Thoracic aorta (tissue), 2 donors: ENCODE results near the gene SLCO2A1. TPM values are rescaled to one million over a fixed set of nuclear protein-coding genes. Genes with fewer than 3 reads are reported as not detected.

Experiments
- ATAC-seq: fragments of 150-250 bp; one replicate; pipeline ENCODE4 v1.8.0; 2017; ENCODE audit warnings: low read depth; ENCODE audit not compliant: insufficient number of reproducible peaks, low FRiP score
- DNase-seq: peaks from one replicate; pipeline ENCODE4 v3.0.0-alpha.2; 2020; ENCODE audit warnings: low spot score
- H3K27ac ChIP-seq, 2 donors: fragments of 200-600 bp; sonication (generic); 1 replicate in 1 of 2; 2 replicates in 1 of 2; pipeline ENCODE4 v1.5.1; 2016; ENCODE audit warnings: mild to moderate bottlenecking in 2 of 2, moderate library complexity in 2 of 2
- H3K27me3 ChIP-seq: fragments of 200-600 bp; sonication (generic); replicated peaks from 2 replicates; pipeline ENCODE4 v1.6.0; 2016; ENCODE audit warnings: mild to moderate bottlenecking; ENCODE audit not compliant: insufficient read depth
- H3K36me3 ChIP-seq: fragments of 200-600 bp; sonication (generic); one replicate; pipeline ENCODE4 v1.5.1; 2016
- H3K4me1 ChIP-seq, 2 donors: fragments of 200-600 bp; sonication (generic); 1 replicate in 1 of 2; 2 replicates in 1 of 2; pipeline versions ENCODE4 v1.5.1 to v1.6.0; 2016; ENCODE audit warnings: low read depth in 2 of 2, mild to moderate bottlenecking in 1 of 2; ENCODE audit not compliant: control insufficient read depth in 1 of 2
- H3K4me3 ChIP-seq: fragments of 200-600 bp; sonication (generic); 2 replicates; pipeline ENCODE4 v1.5.1; 2016; ENCODE audit warnings: mild to moderate bottlenecking
- H3K9me3 ChIP-seq: fragments of 200-600 bp; sonication (generic); 2 replicates; pipeline ENCODE4 v1.5.1; 2016
- CTCF ChIP-seq: fragments of 200-600 bp; sonication (generic); IDR thresholded peaks from one replicate; pipeline ENCODE4 v1.5.1; 2019; ENCODE audit warnings: antibody characterized with exemption
- total RNA-seq, 2 donors: library from RNA; depleted of rRNA; stranded (reverse); fragments of >200 nt; gene quantifications; one replicate each; pipeline versions ENCODE4 v1.1.0 to v1.2.3, GENCODE V29; 2016

SLCO2A1 gene
- total RNA-seq, 2 donors from 2014 or later: 7.9 to 115 TPM

DNA sequence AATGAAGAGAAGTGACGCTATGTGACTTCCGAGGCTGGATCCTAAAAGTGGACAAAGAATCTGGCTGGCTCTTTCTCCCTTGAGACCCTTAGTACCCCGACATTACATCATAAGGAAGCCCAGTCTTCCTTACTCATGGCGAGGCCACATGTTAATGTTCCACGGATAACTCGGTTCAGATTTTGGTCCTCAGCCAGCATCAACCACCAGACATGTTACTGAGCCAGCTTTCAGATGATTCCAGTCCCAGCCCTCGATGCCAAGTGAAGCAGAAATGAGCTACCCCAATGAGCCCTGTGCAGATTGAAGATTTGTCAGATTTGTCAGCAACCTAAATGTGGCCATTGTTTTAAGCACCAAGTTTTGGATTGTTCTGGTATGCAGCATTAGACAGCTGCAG is 46.6 kb downstream of the SLCO2A1 start:
- peaks cover 0 to 9% of the 10 kb centered on the region in 2 donors for H3K4me1 ChIP-seq
- DNase-seq: no peak
- TF ChIP-seq CTCF: no peak

DNA sequence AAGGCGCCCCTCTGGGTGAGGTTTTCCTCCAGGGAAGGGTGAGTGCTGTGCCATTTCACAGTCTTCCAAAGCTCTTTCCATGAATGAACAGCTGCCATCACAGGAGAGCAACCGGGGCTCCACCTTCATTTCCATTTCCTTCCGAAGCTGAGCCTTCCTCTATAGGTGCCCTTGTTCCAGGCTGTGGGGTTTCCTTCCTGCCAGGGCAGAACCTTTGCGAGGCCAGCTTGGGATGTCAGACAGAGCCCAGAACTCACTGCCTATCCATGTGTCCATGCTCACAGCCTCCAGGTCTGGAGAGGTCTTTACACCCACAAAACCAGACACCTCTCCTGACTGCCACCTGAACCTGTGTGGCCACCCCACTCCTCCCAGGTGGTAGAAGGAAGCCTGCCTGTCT is 49.2 kb downstream of the SLCO2A1 start:
- no peak overlapping the region for H3K27ac ChIP-seq
- no peak for TF ChIP-seq CTCF
- H3K36me3 ChIP-seq: no peaks in the 10 kb centered on the region
- H3K9me3 ChIP-seq: no peaks in the 10 kb centered on the region
- peaks cover 0 to 9% of the 10 kb centered on the region in 2 donors for H3K4me1 ChIP-seq
- no peak for ATAC-seq
- no peak overlapping the region for H3K4me3 ChIP-seq
- H3K27me3 ChIP-seq: no peaks in the 10 kb centered on the region
- no peak for DNase-seq

More for the DNA sequence above, 46.6 kb downstream of the SLCO2A1 start:
- no peaks in the 10 kb centered on the region for H3K9me3 ChIP-seq
- no peak overlapping the region for H3K27ac ChIP-seq
- H3K36me3 ChIP-seq: no peaks in the 10 kb centered on the region
- ATAC-seq: no peak
- H3K27me3 ChIP-seq: no peaks in the 10 kb centered on the region
- H3K4me3 ChIP-seq: no peak overlapping the region

DNA sequence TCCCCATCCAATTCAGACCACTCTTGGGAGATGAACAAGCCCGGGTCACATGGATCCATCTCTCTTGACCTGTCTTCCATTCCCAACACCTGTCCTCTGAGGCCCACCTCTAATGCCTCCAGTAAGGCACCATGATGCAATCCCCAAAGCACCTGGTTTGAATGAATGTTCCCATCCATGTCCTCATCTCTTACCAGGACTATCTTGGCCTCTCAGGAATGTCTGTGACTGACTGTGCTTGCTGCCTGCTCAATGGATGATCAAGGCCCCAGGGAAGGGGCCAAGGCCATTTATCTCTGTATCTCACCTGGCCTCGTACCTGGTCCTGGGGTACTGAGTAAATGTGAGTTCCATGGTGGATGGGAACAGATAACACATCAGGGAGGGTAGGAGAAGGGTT is 49.7 kb downstream of the SLCO2A1 start:
- no peak for TF ChIP-seq CTCF
- no peaks in the 10 kb centered on the region for H3K36me3 ChIP-seq
- no peaks in the 10 kb centered on the region for H3K9me3 ChIP-seq
- ATAC-seq (no peak), DNase-seq (no peak)
- H3K4me3 ChIP-seq: no peak overlapping the region
- no peaks in the 10 kb centered on the region for H3K27me3 ChIP-seq
- peaks cover 0 to 9% of the 10 kb centered on the region in 2 donors for H3K4me1 ChIP-seq
- H3K27ac ChIP-seq: no peak overlapping the region

DNA sequence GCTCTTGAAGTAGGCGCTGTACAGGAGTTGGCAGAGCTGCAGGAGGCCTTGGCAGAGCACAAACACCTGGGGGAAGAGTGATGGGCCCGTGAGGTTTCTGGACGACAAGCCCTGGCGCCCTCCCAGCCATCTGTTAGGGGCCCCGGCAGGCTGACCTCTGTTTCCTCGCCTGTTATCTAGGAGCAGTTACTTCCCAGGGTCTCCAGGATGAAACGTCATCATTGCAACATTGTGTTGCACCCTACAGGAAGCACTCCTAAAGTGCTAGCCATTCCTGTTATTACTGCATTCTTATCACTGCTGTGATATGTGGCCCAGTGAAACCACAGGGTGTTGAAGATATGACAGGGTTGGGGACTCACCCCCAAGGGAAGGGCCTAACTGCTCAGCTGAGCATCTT is 50.2 kb downstream of the SLCO2A1 start:
- no peaks in the 10 kb centered on the region for H3K27me3 ChIP-seq

GRCh38 chr3:133977568-133977967 is 52.2 kb downstream of the SLCO2A1 start:
- no peak overlapping the region for H3K27ac ChIP-seq
- no peaks in the 10 kb centered on the region for H3K27me3 ChIP-seq
- H3K4me3 ChIP-seq: no peak overlapping the region
- TF ChIP-seq CTCF: no peak
- H3K4me1 ChIP-seq: no peaks in the 10 kb centered on the region
- ATAC-seq (no peak), DNase-seq (no peak)
- no peaks in the 10 kb centered on the region for H3K36me3 ChIP-seq
- no peaks in the 10 kb centered on the region for H3K9me3 ChIP-seq

More for the DNA sequence above, 50.2 kb downstream of the SLCO2A1 start:
- Histone ChIP-seq H3K4me1 (peaks cover 0 to 9% of the 10 kb centered on the region in 2 donors), H3K4me3 (no peak overlapping the region), H3K9me3 (no peaks in the 10 kb centered on the region), H3K27ac (no peak overlapping the region), H3K36me3 (no peaks in the 10 kb centered on the region)
- TF ChIP-seq CTCF: no peak
- no peak for DNase-seq
- ATAC-seq: no peak
